HG03064 (cell line): ENCODE measurements around the gene KLK13.

ENCODE experiments used
- ATAC-seq: cut with Tn5 transposase; IDR thresholded peaks from one replicate; pipeline ENCODE4 v1.9.1; 2021; ENCODE audit warnings: low read depth; ENCODE audit not compliant: unreplicated experiment

Gene KLK13

DNA sequence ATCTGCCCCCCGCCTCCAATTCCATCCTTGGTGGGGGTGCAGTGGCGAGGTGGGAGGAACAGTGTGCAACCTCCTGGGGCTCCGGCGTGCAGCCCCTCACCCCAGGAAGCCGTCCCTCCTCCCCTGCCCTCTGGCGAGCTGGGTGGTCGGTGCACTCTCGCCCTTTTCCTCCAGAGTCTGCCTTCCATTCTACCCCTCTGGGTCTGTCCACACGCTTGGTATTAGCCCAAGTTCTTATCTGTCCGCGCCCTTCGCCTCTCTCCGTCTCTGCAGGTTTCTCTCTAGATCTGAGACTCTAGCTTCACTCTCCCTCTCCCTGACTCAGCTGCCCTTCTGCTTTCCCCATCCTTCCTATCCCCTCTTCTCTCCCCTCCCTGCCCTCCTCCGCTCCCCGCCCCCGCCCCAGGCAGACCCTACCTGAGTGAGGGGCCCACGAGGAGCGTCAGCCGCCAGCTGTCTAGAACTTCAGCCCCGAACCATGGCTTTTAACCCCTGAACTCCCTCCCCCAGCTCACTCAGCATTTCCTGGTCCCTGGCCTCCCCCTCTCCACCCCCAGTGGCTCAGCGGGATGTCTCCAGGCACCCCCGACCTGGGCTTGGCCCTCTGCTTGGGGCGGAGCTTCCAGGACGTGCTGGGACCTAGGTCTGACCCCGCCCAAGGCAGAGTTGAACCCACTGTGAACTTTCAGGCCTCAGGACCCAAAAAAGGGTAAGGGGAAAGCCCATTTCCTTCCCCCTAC, 499 bp upstream of the KLK13 start:
- ATAC-seq, result no peak

DNA sequence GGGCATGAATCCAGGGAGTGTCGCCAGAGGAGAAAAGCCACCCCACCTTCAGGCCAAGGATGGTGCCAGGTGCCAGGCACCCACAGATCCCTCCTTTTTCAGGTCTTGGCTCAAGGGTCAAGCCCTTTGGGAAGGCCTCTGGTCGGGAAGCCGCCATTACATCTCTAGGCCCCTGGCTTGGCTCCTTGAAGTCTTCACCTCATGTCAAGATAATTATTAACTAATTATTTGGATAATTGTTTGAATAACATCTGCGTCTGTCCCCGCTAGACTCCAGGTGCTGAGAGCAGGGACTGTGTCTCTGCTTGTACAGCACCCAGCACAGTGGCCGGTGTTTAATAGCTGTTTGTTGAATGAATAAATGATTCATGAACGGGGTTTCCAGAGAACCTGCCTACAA, 1.2 kb downstream of the KLK13 start:
- ATAC-seq, result no peak

DNA sequence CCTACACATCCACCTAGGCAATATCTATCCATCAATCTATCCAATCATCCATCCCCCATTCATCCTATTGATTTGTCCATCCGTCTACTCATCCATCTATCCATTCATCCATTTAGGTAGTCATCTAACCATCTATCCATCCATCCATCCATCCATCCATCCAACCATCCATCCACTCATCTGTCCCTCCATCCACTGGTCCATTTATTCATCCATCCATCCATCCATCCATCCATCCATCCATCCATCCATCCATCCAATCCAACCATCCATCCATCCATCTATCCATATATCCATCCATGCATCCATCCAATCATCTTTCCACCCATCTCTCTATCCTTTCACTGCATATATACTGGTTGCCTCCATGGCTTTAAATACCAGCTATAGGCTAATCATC, 3.9 kb downstream of the KLK13 start:
- ATAC-seq, result no peak

DNA sequence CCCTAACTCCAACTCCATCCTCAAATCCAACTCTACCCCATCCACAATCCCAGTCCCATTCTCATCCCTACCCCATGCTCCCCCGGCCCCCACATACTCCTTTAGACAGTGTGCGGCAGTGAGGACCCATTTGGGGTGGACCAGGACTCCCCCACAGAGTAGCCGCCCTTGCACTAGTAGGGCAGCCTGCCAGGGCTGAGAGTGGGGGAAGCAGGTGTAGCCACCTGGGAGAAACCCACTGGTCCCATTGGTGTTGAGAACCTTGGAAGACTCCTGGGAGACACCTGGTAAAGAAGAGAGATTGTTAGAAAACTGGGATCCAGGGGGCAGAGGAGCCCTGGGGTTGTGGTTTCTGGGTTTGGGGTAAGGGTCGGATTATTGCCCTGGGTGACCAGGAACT, 4.6 kb downstream of the KLK13 start:
- no peak for ATAC-seq

DNA sequence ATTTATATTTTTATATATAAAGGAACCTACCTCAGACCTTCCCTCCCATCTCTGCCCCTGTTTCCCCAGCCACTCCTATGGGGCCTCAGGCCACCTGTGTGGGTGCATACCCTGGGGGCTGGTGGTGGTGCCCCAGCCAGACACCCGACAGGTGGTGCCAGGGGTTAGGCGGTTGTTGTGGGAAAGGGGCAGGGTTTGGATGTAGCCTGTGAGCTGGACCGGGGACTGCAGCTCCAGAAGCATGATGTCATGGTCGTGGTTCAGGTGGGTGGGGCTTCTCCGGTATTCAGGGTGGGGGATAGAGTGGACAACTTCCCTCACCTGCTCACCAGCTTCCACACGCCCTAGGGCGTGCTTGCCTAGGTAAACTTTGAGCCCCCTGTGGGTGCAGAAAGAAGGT, 5.2 kb downstream of the KLK13 start:
- ATAC-seq, result no peak

DNA sequence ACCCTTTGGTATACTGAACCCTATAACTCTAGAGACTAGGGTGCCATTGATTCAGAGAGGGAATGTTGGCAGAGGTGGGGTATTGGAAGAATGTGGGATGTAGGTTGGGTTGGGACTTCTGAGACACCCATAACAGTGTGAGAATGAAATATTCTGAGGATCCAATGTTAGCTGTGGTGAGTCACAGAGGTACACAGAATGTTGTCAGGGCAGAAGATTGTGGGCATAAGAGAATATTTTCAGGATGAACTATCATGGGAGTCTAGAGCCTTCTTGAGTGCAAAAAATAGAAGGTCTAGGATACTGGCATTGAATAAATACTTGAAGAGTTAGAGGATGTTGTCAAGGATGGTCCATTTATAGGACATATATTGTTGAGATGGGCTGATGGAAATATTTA, 9.0 kb downstream of the KLK13 start:
- ATAC-seq, result no peak

DNA sequence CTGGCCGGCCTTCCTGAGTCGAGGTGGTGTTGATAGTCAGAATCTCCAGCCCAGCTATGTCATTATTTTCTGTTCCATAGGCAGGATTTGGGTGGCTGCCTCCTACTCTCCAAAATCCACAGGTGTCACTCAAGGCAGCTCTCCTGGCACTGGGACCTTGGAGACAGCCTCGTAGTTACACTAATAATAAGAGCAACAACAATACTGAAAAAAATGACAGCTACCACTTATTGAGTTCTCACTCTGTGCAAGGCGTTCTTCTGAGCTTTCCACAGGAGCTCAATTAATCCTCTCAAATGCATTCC, 17.9 kb downstream of the KLK13 start:
- ATAC-seq, result no peak

DNA sequence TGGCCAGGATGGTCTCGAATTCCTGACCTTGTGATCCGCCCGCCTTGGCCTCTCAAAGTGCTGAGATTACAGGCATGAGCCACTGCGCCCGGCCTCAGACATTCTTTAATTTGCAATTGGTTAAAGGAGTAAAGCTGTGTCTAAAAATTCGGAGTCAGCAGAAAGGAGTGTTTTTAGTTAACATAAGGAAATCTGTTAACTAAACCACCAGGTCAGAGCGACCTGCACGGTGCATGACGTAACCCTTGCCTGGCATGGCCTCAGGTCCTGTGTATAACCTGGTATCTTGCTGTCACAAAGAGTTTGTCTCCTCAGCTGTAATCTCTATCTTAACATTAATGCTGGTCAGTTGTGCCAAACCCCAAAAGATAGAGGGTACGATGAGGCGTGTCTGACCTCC, 20.6 kb downstream of the KLK13 start:
- ATAC-seq, result no peak

DNA sequence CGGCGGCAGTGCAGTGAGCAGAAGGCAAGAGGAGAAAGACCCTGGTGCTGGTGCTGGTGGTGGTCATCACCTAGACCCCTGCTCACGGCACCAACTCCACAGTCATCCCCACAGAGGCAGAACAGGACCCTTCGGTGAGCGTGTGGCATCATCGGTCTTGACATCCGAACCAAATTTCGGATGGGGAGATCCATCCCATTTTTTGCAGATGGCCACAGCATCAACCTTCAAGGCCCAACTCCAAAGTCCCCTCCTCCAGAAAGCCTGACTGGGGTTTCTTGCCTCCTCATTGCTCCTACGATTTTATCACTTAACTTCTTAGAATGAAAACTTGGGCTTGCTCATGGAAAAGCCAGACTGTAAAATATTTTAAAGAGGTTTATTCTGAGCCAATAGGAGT, 21.4 kb downstream of the KLK13 start:
- ATAC-seq, result no peak

DNA sequence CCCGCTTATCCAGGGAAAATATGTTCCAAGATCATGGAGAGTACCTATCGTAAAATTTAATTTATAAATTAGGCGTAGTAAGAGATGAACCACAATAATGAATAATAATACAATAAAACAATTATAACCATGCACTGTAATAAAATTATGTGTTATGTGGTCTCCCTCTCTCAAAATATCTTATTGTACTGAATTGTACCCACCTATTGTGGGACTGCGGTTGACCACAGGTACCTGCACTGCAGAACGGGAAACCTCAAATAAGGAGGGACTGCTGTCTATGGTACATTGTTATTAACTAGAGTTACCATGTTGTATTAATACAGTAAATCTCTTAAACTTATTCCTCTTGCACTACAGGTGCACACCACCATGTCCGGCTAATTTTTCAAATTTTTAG, 24.7 kb downstream of the KLK13 start:
- ATAC-seq, result no peak

DNA sequence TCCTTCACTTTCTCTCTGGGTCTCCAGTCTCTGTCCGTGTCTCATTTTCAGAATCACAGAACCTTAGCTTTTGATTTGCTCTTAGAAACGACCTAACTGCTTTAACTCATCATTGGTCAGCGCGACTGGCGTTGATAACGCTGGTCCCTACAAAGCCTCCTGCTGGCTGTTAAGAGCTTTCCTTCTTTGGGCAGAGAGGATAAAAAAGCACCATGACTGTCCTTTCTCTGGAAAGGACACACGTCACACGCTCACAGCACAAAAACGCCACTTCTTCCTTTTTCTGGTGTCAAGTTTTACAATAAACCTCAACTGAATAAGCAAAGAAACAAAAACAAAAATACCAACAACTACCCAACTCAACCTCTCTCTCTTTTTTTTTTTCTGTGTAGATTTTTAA, 28.4 kb downstream of the KLK13 start:
- no peak for ATAC-seq

DNA sequence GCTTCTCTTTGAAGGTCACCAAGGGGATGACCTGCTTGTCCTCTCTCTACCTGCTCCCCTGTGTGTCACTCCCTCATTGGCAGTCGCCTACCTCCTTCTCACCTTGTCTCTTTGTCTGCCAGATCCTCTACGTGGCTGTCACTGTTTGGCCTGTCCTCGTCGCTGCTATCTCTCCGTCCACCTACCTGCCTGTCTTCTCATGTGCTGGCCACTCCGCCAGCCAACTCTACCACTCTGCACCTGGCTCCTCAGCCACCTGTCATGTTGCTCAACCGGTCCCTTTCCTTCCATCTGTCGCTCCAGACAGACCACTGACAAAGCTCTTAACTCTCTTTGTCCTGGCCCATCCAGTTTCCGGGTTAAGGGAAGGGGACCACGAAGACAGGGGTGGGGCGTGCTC, 30.2 kb downstream of the KLK13 start, which contains the start of gene KLK12:
Gene KLK12, minus strand, starts transcription at position 299 of the 400 bp plus-strand sequence. CDS start 381 bp downstream, outside the sequence.
- ATAC-seq, result no peak

DNA sequence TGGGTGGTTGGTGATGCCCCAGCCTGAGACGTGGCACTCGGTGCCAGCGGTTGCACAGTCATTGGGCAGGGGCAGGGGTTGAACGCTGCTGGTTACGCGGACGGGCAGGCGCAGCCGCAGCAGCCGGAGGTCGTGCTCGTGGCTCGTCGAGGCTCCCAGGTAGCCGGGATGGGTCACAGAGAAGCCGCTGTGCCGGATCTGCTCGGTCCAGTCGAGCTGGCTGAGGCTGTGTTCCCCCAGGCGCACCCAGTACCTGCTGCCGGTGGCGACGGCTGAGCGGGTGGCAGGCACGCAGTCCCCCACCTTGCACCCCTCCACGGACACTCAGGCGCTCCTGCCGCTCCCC, 33.0 kb downstream of the KLK13 start:
- ATAC-seq, result no peak

DNA sequence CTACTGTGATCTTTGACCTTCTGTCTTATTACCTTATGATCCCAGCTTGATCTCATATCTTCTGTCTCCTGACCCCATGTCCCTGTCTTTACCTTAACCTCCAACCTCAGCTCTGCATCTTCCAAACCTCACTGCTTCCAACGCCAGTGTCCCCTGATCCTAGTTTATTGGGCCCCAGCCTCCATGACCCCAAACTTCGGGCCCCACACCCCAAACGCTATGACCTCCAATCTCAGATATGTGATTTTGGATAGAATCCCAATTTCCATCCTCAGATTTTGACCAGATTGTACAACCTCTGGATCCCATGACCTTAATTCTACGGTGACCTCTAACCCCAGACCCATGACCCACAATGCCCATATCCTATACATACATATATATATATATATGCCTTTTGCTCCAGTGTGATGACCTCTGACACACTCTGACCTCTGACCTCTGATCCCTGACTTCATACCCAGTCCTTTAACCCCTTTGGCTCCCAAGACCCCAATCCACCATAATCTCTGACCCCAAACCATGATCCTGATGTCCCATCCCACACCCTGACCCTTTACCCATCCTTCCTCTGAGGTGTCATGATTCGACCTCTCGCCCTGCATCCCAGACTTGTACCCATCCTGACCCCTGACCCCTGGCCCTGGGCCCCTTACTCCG, 33.5 kb downstream of the KLK13 start:
- ATAC-seq, result no peak

DNA sequence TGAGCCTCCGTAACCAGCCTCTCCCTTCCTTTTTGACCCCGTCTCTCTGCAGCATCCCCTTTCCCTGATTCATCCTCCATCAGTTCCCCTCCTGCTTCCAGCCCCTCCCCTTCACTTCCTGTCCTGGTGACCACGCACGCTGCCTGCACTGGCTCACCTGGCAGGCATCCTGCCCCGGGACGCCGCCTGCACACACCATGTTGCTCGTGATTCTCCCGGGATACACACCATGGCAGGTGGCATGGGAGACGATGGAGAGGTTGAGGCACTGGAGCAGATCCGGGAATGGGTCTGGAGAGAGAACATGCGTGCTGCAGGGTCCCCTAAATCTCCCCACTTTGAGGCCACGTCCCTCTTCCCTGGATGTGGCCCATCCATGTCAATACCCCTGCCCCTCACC, 34.3 kb downstream of the KLK13 start:
- ATAC-seq, result no peak

DNA sequence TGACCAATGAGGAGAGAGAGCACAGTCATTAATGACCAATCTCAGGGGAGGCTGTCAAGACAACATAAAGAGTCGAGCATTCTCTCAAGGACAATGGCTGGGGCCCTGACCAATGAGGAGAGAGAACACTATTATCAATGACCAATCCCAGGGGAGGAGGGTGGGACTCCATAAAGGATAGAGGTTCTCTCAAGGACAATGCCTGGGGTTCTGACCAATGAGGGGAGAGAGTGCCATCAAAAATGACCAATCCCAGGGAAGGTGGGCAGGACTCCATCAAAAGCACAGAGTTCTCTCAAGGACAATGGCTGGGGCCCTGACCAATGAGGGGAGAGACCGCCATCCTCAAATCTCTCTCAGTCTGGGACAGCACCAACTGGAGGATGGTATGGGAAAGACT, 35.2 kb downstream of the KLK13 start:
- no peak for ATAC-seq

DNA sequence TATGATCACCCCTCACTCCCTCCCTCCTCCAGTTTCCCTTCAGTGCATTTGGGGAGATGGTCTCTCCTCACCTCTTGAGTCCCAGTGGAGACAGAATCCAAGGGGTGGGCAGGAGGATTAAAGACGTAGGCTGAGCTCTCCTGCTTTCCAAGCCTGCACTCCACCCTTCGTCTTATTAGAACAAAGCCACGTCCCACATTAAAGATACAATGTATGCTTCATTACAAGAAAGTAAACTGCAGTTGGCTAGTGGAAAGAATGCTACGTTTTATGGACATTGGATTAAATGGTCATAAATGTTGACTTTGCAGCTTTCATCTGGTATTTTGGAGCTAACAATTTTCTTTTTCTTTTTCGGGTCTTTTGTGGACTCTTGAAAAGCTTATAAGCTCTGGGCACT, 37.0 kb downstream of the KLK13 start:
- no peak for ATAC-seq

DNA sequence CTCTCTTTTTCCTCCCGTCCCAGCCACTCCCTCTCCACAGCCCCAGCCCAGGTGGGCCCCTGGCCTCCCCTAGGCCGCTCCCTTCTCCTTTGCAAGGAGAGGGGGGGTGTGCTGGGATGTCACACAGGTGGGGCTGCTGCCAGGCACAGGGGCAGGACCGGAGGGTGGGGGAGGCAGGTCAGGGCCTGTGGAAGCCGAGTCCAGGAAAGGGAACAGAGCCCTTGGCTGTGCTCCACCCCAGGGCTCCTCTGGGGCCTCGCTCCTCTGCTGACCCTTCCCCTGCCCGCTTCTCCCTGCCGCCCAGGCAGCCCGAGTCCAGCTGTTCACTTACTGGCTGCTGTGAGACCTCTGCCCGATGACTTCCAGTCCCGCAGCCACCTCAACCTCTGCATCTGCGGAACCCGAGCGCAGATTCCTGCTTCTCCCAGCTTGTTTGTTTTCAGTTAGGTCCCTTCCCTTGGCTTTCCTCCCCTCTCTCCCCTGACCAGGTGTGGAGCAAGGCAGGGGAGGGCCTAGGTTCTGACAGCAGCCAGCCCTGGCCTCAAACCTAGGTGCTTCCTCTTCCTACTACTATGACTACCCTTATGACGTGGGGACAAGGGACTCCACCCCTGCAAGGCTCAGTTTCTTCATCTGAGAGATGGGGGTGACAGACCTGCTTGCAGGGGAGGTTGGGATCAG, 37.6 kb downstream of the KLK13 start:
- no peak for ATAC-seq

DNA sequence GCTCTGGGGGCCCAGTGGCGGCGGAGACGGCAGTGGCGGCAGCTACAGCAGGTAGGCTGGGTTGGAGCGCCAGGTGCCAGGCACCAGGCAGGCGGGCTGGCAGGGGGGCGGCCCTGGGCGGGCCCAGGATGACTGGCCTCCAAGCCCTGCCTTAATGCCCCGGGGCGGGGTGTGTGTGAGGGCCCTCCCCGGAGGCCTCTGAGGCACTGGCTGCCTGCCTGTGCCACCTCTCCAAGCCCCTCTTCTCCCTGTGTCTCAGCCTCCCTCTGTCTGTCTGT, 38.4 kb downstream of the KLK13 start, which contains the start of gene KLK11:
Gene KLK11, minus strand, starts transcription at position 63 of the 278 bp plus-strand sequence. CDS start 985 bp downstream, outside the sequence.
- ATAC-seq, result no peak

DNA sequence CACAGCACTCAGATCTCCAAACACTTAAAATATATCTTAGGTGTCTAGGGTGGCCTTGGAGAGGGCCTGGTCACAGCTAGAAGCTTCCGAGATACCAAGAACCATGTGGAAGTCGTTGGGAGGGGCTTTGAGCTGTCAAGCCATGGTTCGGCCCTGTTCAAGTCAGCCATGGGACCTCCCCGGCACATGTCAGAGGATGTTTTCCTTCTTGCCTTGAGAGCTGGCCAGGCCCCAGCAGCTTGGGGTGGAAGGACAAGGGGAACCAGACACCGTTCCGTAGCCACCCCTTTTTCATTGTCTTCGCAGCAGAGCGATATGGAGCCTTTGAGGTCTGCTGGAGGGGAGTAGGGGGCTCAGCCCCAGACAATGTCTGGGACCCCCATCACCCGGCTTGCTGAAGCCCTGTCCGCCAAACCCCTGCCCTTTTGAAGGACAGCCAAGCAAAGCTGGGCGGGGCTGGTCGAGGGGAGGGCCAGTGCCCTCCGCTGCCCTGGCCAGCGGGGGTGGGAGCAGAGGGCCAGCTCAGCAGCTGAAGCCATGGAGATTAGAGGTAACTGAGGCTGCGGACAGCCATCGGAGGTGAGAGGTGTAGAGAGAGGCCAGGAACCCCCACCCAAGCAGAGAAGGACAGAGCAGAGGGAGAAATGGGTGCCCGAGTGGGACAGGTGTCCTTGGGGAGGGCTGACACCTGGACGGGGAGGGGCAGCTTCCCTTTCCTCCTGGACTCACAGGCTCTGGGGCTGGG, 38.9 kb downstream of the KLK13 start:
- no peak for ATAC-seq

DNA sequence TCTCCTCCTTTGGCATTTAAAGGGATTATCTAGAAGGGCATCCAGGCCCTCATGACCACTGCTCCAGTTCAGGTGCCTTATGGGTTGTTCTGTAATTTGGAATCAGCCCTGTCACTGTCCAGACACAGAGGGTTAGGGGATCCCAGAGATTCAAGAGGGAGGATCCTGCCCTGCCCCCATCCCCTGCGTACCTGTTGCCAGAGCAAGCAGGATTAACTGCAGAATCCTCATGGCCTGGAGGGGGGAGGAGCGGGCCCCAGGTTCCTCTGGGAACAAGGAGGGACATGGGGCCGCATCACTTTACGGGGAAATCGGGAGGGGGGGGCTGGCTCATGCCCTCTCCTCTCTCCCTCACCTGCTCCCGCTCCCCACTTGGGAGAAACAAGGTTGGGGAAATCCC, 39.5 kb downstream of the KLK13 start:
- ATAC-seq, result no peak

DNA sequence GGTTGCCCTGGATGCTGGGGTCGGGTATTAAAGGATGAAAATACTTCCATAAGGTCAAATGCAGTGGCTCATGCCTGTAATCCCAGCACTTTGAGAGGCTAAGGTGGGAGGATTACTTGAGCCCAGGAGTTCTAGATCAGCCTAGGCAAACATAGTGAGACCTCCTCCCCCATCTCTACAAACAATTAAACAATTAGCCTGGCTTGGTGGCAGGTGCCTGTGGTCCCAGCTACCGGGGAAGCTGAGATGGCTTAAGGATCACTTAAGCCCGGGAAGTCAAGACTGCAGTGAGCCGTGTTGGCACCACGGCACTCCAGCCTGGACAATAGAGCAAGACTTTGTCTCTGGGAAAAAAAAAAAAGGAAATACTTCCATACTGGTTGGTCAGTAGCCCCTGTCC, 40.0 kb downstream of the KLK13 start:
- ATAC-seq, result no peak
